Measurements from ENCODE around the gene MARS1. TPM values are rescaled to one million over a fixed set of nuclear protein-coding genes. Genes with fewer than 3 reads are reported as not detected.
"Not testable (repeated sequence)": the region's sequence is repeated elsewhere in the genome, so short reads cannot be mapped to it uniquely, and the experiment has no call there.

Gene MARS1
- 72.9 and 77.4 TPM in 2 replicates for total RNA-seq

- DNase-seq (ENCODE audit: low read depth in 2 of 2) = peak; percentile 88 to 94
Observed at GRCh38 chr12:57487597-57488401, at the start of gene MARS1. TSS of gene MARS1 (plus strand) at chr12:57488068. CDS start at chr12:57488091, 23 bp downstream.

- no peak for DNase-seq (ENCODE audit: low read depth in 2 of 2)
Observed at GRCh38 chr12:57438400-57438799, 49.5 kb upstream of the MARS1 start.

- no peak for DNase-seq (ENCODE audit: low read depth in 2 of 2)
Observed at GRCh38 chr12:57439762-57440266, 48.1 kb upstream of the MARS1 start.

GRCh38 chr12:57441393-57441792 is 46.5 kb upstream of the MARS1 start:
- DNase-seq (ENCODE audit: low read depth in 2 of 2) = not testable (repeated sequence)

GRCh38 chr12:57441846-57442427 is 45.9 kb upstream of the MARS1 start:
- no peak for DNase-seq (ENCODE audit: low read depth in 2 of 2)

GRCh38 chr12:57444337-57444736 is 43.5 kb upstream of the MARS1 start:
- not testable (repeated sequence) for DNase-seq (ENCODE audit: low read depth in 2 of 2)

- DNase-seq (ENCODE audit: low read depth in 2 of 2) = no peak
Observed at GRCh38 chr12:57444744-57445143, 43.1 kb upstream of the MARS1 start.

GRCh38 chr12:57446292-57446960 is 41.4 kb upstream of the MARS1 start:
- DNase-seq (ENCODE audit: low read depth in 2 of 2) = no peak

GRCh38 chr12:57448669-57449068 is 39.2 kb upstream of the MARS1 start:
- no peak for DNase-seq (ENCODE audit: low read depth in 2 of 2)

- no peak for DNase-seq (ENCODE audit: low read depth in 2 of 2)
Observed at GRCh38 chr12:57449375-57449774, 38.5 kb upstream of the MARS1 start.

GRCh38 chr12:57450057-57450456 is 37.8 kb upstream of the MARS1 start:
- no peak for DNase-seq (ENCODE audit: low read depth in 2 of 2)

- no peak for DNase-seq (ENCODE audit: low read depth in 2 of 2)
Observed at GRCh38 chr12:57451233-57451778, 36.6 kb upstream of the MARS1 start.

GRCh38 chr12:57452181-57452936 is 35.5 kb upstream of the MARS1 start:
- peak in 1 of 2 donors; percentile 53 for DNase-seq (ENCODE audit: low read depth in 2 of 2)

- peak; percentile 45 to 72 for DNase-seq (ENCODE audit: low read depth in 2 of 2)
Observed at GRCh38 chr12:57452937-57453509, 34.8 kb upstream of the MARS1 start.

GRCh38 chr12:57454213-57454565 is 33.7 kb upstream of the MARS1 start:
- no peak for DNase-seq (ENCODE audit: low read depth in 2 of 2)

- no peak for DNase-seq (ENCODE audit: low read depth in 2 of 2)
Observed at GRCh38 chr12:57454566-57455373, 33.1 kb upstream of the MARS1 start, which contains the start of gene INHBE. TSS of gene INHBE (plus strand) at chr12:57455307. CDS start at chr12:57455537, 230 bp downstream.

- DNase-seq (ENCODE audit: low read depth in 2 of 2) = no peak
Observed at GRCh38 chr12:57455374-57456144, 32.3 kb upstream of the MARS1 start.

- peak; percentile 16 to 52 for DNase-seq (ENCODE audit: low read depth in 2 of 2)
Observed at GRCh38 chr12:57456145-57456700, 31.6 kb upstream of the MARS1 start.

Measured in dermis microvascular lymphatic vessel endothelial cell (primary cell).